ENCODE results near the gene ARHGAP25. TPM values are rescaled to one million over a fixed set of nuclear protein-coding genes. Genes with fewer than 3 reads are reported as not detected.

The ARHGAP25 gene
- total and polyA plus RNA-seq, 4 donors = 3.5 to 7.0 (median 5.3) TPM

DNA sequence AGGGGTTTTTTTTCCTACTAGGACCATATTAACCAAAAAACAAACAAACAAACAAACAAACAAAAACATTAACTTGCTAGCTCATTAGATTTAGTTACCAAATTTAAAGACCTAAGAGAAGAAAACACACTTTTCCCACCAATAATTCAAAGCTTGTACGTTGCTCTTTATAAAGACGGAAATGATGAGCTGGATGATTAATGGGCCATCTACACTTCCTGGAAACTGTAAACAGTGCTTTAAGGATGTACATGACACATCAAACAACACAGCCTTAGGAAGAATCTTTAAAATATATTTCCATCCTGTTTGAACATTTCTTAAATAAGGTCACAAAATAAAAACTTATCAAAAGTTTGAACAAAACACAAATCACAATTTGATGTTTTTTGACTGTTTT, 135.6 kb downstream of the ARHGAP25 start:
- WGBS = 71% methylated on average over 2 of the region's 2 CpGs
- no peak overlapping the region for H3K4me3 ChIP-seq (ENCODE audit: low read depth in 1 of 3, low read length in 3 of 3)
- no peak overlapping the region for H3K27ac ChIP-seq (ENCODE audit: low read depth in 1 of 2, low read length in 2 of 2)
- no peaks in the 10 kb centered on the region for H3K36me3 ChIP-seq (ENCODE audit: control insufficient read depth in 4 of 4, insufficient read depth in 3 of 4, low read depth in 1 of 4, low read length in 3 of 4)
- no peak for TF ChIP-seq HNF4G (IDR thresholded peaks at IDR 0.05)
- no peak for TF ChIP-seq YY1 (IDR thresholded peaks at IDR 0.05)
- TF ChIP-seq TAF1 (conservative IDR thresholded peaks at IDR 0.05) = no peak
- no peak for TF ChIP-seq FOXA2 (IDR thresholded peaks at IDR 0.05)
- TF ChIP-seq, protein P1, sequence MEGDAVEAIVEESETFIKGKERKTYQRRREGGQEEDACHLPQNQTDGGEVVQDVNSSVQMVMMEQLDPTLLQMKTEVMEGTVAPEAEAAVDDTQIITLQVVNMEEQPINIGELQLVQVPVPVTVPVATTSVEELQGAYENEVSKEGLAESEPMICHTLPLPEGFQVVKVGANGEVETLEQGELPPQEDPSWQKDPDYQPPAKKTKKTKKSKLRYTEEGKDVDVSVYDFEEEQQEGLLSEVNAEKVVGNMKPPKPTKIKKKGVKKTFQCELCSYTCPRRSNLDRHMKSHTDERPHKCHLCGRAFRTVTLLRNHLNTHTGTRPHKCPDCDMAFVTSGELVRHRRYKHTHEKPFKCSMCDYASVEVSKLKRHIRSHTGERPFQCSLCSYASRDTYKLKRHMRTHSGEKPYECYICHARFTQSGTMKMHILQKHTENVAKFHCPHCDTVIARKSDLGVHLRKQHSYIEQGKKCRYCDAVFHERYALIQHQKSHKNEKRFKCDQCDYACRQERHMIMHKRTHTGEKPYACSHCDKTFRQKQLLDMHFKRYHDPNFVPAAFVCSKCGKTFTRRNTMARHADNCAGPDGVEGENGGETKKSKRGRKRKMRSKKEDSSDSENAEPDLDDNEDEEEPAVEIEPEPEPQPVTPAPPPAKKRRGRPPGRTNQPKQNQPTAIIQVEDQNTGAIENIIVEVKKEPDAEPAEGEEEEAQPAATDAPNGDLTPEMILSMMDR (IDR thresholded peaks at IDR 0.05; ENCODE audit: low read depth, low read length, missing input control) = no peak
- no peak for TF ChIP-seq RXRA (IDR thresholded peaks at IDR 0.05)
- H3K4me1 ChIP-seq (ENCODE audit: control insufficient read depth in 4 of 4, insufficient read depth in 4 of 4, low read length in 3 of 4) = peaks cover 0 to 5% (median 0%) of the 10 kb centered on the region in 4 donors
- DNase-seq (ENCODE audit: low spot score) = no peak
- H3K9me3 ChIP-seq (ENCODE audit: control insufficient read depth in 4 of 4, low read length in 3 of 4) = no peaks in the 10 kb centered on the region
- H3K9ac ChIP-seq (ENCODE audit: low read depth in 1 of 2, low read length in 2 of 2) = no peak overlapping the region
- no peaks in the 10 kb centered on the region for H3K27me3 ChIP-seq (ENCODE audit: control insufficient read depth in 4 of 4, insufficient read depth in 4 of 4, low read length in 3 of 4)

DNA sequence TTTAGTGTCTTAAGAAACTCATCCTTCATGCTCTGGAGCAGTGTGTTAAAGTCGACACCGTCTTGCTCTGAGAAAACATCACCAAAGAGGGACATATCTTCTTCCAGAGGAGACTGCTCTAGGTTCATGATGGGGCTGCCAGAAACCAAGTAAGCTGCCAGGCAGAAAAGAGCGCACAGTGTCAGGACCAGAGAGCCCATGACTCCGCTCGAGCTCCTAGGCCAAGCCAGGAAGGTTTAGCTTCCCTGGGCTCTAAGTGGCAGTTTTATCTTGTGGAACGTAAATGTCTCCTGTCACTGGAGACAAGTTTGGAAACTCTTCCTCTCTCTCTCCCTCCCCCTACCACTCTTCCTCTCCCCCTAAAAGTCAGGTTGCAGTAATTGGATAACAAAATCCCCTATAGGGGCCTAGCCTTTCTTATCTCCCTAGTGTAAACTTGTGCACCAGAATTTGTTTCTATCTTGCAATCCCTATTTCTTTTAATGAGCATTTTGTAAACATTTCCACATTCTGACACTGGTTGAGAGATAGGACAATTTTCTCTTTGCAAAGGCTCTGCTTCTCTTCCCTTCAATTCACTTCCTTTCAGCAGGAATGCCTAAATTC, 136.7 kb downstream of the ARHGAP25 start, which contains the start of gene BMP10:
BMP10 (minus strand) TSS at position 239 of the 606 bp plus-strand sequence; CDS start at position 200, 39 bp downstream.
- Histone ChIP-seq H3K9ac (ENCODE audit: low read depth in 1 of 2, low read length in 2 of 2) (no peak within 1 kb of the TSS), H3K4me3 (ENCODE audit: low read depth in 1 of 3, low read length in 3 of 3) (peak within 1 kb of the TSS in 1 of 3 donors; percentile 24), H3K36me3 (ENCODE audit: control insufficient read depth in 4 of 4, insufficient read depth in 3 of 4, low read depth in 1 of 4, low read length in 3 of 4) (no peaks in the 10 kb centered on the region), H3K4me1 (ENCODE audit: control insufficient read depth in 4 of 4, insufficient read depth in 4 of 4, low read length in 3 of 4) (peaks cover 0 to 1% (median 0%) of the 10 kb centered on the region in 4 donors), H3K27me3 (ENCODE audit: control insufficient read depth in 4 of 4, insufficient read depth in 4 of 4, low read length in 3 of 4) (no peaks in the 10 kb centered on the region), H3K27ac (ENCODE audit: low read depth in 1 of 2, low read length in 2 of 2) (peak within 1 kb of the TSS in 1 of 2 donors; percentile 44), H3K9me3 (ENCODE audit: control insufficient read depth in 4 of 4, low read length in 3 of 4) (no peaks in the 10 kb centered on the region)
- DNase-seq (ENCODE audit: low spot score) = no peak
- TF ChIP-seq HNF4A (conservative IDR thresholded peaks at IDR 0.05) (no peak), YY1 (IDR thresholded peaks at IDR 0.05) (no peak), ZBTB33 (IDR thresholded peaks at IDR 0.05) (no peak), HNF4G (IDR thresholded peaks at IDR 0.05) (no peak), EGR1 (IDR thresholded peaks at IDR 0.05; ENCODE audit: low read depth in 2 of 2) (no peak), GABPA (IDR thresholded peaks at IDR 0.05 in 1 of 2, conservative IDR thresholded peaks at IDR 0.05 in 1 of 2) (no peak), FOXA2 (IDR thresholded peaks at IDR 0.05) (no peak), TAF1 (conservative IDR thresholded peaks at IDR 0.05) (peak; percentile 32), RAD21 (IDR thresholded peaks at IDR 0.05) (no peak), JUND (IDR thresholded peaks at IDR 0.05) (no peak), RXRA (IDR thresholded peaks at IDR 0.05) (peak; percentile 19 to 33), NR2F2 (IDR thresholded peaks at IDR 0.05) (peak; percentile 55), FOXA1 (IDR thresholded peaks at IDR 0.05) (no peak), SP1 (IDR thresholded peaks at IDR 0.05) (peak; percentile 10)
- TF ChIP-seq, protein P2, sequence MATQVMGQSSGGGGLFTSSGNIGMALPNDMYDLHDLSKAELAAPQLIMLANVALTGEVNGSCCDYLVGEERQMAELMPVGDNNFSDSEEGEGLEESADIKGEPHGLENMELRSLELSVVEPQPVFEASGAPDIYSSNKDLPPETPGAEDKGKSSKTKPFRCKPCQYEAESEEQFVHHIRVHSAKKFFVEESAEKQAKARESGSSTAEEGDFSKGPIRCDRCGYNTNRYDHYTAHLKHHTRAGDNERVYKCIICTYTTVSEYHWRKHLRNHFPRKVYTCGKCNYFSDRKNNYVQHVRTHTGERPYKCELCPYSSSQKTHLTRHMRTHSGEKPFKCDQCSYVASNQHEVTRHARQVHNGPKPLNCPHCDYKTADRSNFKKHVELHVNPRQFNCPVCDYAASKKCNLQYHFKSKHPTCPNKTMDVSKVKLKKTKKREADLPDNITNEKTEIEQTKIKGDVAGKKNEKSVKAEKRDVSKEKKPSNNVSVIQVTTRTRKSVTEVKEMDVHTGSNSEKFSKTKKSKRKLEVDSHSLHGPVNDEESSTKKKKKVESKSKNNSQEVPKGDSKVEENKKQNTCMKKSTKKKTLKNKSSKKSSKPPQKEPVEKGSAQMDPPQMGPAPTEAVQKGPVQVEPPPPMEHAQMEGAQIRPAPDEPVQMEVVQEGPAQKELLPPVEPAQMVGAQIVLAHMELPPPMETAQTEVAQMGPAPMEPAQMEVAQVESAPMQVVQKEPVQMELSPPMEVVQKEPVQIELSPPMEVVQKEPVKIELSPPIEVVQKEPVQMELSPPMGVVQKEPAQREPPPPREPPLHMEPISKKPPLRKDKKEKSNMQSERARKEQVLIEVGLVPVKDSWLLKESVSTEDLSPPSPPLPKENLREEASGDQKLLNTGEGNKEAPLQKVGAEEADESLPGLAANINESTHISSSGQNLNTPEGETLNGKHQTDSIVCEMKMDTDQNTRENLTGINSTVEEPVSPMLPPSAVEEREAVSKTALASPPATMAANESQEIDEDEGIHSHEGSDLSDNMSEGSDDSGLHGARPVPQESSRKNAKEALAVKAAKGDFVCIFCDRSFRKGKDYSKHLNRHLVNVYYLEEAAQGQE (IDR thresholded peaks at IDR 0.05) = peak; percentile 17
- TF ChIP-seq, protein P1 (IDR thresholded peaks at IDR 0.05; ENCODE audit: low read depth, low read length, missing input control) = no peak
- TF ChIP-seq, protein P3, sequence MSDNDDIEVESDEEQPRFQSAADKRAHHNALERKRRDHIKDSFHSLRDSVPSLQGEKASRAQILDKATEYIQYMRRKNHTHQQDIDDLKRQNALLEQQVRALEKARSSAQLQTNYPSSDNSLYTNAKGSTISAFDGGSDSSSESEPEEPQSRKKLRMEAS (IDR thresholded peaks at IDR 0.05) = no peak
- TF ChIP-seq, protein P4, sequence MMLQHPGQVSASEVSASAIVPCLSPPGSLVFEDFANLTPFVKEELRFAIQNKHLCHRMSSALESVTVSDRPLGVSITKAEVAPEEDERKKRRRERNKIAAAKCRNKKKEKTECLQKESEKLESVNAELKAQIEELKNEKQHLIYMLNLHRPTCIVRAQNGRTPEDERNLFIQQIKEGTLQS (IDR thresholded peaks at IDR 0.05) = no peak
- 86% methylated on average over 6 of the region's 6 CpGs for WGBS
